Stimulated activated CD8-positive, alpha-beta memory T cell treated with anti-CD3 and anti-CD28 coated beads, Interleukin-12 subunit alpha, Interleukin-12 subunit beta, amount 100 ng/mL, for 24 hours (primary cell): ENCODE measurements around the gene GTPBP4.
"Not testable (repeated sequence)": the region's sequence is repeated elsewhere in the genome, so short reads cannot be mapped to it uniquely, and the experiment has no call there.

ENCODE experiments used
- DNase-seq: peaks from one replicate; pipeline ENCODE4 v3.0.0-alpha.2; 2020; ENCODE audit errors: extremely low read depth

GTPBP4 gene

GRCh38 chr10:1056326-1057105 lies 68.3 kb downstream of the GTPBP4 start, which contains the start of gene WDR37:
Gene WDR37, plus strand, starts transcription at chr10:1056385. Its CDS starts 15,771 bp downstream, at chr10:1072156.
- peak; percentile 76 for DNase-seq

- no peak for DNase-seq
Measured at GRCh38 chr10:1057106-1057657, 68.9 kb downstream of the GTPBP4 start.

GRCh38 chr10:1058017-1058416 lies 69.8 kb downstream of the GTPBP4 start:
- no peak for DNase-seq

GRCh38 chr10:1059902-1060301 lies 71.7 kb downstream of the GTPBP4 start:
- DNase-seq: no peak

- no peak for DNase-seq
Measured at GRCh38 chr10:1061930-1062774, 73.9 kb downstream of the GTPBP4 start.

GRCh38 chr10:1063232-1063865 lies 75.1 kb downstream of the GTPBP4 start:
- no peak for DNase-seq

- DNase-seq: no peak
Measured at GRCh38 chr10:1064964-1065247, 76.7 kb downstream of the GTPBP4 start.

GRCh38 chr10:1066734-1067133 lies 78.5 kb downstream of the GTPBP4 start:
- not testable (repeated sequence) for DNase-seq

GRCh38 chr10:1068380-1069361 lies 80.4 kb downstream of the GTPBP4 start:
- no peak for DNase-seq
